Right renal pelvis (tissue), 4 donors: Measurements from ENCODE around the gene E2F1. TPM values are rescaled to one million over a fixed set of nuclear protein-coding genes. Genes with fewer than 3 reads are reported as not detected.
"Not testable (repeated sequence)": the region's sequence is repeated elsewhere in the genome, so short reads cannot be mapped to it uniquely, and the experiment has no call there.

Source experiments
- DNase-seq, 4 donors: peaks; one replicate each; pipeline ENCODE4 v3.0.0-alpha.2; 2013; ENCODE audit warnings: low read depth in 4 of 4, low spot score in 3 of 4, missing footprints in 1 of 4
- polyA plus RNA-seq, 4 donors: library from polyadenylated mRNA; unstranded; fragments of 120-200 nt; gene quantifications; one replicate each; pipeline ENCODE4 v1.2.1, GENCODE V29; 2013; ENCODE audit not compliant: insufficient read length in 4 of 4

E2F1 gene
- polyA plus RNA-seq, 4 donors: 10.8 to 12.7 (median 12.1) TPM

DNA sequence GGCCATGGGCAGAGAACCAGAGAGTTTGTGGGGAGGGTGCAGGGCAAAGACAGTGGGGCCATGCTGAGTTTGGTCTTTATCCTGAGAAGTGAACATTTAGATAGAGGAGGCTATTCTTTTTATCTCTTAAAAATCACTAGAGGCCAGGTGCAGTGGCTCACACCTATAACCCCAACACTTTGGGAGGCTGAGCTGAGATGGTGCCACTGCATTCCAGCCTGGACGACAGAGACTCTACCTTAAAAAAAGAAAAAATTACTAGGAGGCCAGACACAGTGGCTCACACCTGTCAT is 25.2 kb upstream of the E2F1 start:
- no peak for DNase-seq

DNA sequence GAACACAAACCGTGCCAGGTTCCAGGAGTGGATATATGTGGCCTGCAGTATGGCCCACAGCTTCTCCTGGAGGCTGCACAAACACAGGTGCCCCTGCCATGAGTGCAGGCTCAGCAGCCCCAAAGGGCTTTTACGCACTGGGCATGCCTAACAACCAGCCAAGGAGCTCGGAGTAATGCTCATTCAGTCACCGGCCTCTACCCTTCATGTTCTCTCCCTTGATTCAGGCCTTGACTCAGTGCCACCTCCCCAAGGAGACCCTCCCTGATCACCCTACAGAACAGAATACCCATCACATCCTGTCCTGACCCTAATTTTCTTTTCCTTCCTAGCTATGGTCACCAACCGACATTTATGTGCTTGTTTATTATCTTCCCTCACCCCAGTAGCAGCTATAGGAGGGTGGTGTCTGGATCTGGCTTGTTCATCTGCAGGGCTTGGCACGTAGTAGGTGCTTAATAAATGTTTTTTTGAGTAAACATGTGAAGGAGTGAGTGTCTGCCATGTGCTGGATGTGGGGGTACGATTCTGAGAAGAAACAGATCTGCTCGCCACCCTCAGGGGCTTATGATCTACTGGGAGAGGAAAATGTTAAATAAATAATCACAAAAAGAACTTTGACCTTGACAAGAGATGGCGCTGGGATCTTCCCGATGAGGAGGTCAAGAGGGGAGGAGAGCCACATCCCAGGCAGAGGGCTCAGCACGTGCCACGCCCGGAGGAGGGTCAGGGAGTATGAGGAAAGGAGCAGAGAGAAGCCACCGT is 24.7 kb upstream of the E2F1 start:
- no peak for DNase-seq

DNA sequence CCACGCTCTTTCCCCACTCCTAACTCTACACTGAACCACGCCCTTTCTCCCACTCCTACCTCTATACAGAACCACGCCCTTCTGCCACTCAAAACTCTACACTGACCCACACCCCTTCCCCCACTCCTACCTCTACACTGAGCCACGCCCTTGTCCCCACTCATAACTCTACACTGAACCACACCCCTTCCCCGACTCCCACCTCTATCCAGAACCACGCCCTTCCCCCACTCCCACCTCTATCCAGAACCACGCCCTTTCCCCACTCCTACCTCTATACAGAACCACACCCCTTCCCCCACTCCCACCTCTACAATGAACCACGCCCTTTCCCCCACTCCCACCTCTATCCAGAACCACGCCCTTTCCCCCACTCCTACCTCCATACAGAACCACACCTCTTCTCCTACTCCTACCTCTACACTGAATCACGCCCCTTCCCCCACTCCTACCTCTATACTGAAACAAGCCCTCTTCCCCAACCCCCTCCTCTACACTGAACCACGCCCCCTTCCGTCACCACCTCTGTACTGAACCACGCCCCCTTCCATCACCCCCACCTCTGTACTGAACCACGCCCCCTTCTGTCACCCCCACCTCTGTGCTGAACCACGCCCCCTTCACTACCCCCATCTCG is 23.8 kb upstream of the E2F1 start:
- no peak for DNase-seq

DNA sequence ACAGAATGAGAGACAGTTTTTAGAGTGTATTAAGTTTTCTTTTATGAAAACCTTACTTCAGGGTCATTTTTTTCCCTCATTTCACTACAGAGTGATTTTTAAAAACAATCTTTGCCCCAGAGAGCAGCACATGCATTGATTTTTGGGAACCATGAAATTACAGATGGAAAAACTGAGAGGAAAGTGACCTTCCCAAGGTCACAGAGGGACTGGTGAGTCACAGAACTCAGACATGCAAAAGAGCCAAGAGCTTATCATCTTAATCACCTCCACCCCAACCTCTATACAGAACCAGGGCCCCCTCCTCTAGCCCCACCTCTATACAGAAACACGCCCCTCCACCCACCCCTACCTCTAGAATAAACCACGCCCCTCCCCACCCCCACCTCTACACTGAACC is 23.2 kb upstream of the E2F1 start:
- DNase-seq: no peak

DNA sequence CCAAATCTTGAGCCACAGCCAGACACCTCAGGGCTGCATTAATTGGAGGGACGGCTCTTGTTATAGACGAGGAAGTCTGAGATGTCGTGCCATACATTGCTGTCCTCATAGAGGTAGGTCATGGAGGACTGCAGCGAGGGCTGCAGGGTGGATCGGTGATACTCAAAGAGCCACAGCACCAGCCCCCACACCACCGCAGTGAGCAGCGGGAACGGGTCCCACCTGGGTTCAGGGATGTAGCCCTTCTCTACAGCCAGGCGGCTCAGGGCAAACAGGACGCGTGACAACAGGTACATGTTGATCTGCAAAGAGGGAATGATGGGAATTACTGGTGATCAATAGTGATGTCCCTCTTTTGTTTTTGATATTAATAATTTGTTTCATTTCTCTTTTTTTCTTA is 21.5 kb upstream of the E2F1 start:
- DNase-seq: no peak

DNA sequence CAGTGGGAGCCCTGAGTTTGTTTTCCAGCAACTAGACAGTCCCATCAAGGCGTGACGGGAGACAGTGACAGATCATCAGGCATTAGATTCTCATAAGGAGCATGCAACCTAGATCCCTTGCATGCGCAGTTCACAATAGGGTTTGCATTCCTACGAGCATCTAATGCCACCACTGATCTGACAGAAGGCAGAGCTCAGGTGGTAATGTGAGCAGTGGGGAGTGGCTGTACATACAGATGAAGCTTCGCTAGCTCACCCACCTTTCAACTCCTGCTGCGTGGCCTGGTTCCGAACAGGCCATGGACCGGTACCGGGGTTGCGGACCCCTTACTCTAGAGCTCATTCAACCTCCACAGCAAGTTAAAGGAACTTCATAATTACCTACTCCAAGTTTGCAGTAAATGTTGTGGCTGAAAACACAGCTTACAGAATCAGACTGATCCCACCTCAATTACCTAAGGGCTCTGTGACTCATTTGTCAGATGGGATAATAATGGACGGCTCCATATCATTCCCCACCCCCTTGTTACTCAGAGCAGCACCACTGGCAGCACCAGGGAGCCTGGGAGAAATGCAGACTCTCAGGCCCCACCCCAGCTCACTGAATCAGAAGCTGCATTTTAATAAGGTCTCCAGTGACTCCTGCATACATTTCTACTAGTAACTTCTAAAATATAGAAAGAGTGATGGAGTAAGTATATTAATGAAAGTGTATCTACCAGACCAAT is 18.2 kb upstream of the E2F1 start:
- no peak for DNase-seq

DNA sequence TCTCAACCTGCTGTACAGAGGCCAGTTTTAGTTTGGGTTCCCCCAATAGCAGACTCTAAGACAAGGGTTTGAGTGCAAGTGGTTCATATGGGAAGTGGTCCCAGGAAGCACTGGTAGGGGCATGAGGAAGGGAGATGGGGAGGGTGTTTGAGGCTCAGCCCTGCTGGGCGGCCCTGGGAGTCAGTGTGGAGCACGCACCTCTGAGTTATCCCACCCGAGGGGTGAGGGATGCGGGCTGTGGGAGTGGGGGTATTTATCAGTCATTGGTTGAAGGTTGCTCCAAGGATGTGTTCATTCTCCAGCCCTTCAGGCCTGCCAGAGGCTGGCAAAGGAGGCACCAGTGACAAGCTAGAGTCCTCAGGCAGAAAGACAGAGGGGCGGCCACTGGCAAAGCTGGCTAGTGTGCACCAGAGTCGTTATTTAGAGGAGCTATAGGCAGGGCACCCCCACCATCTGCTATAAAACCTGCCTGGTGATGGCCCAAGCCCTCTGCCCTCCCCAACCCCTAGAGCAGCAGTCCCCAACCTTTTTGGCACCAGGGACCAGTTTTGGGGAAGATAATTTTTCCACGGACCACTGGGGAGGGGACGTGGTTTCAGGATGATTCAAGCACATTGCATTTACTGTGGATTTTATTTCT is 17.4 kb upstream of the E2F1 start:
- DNase-seq: no peak

DNA sequence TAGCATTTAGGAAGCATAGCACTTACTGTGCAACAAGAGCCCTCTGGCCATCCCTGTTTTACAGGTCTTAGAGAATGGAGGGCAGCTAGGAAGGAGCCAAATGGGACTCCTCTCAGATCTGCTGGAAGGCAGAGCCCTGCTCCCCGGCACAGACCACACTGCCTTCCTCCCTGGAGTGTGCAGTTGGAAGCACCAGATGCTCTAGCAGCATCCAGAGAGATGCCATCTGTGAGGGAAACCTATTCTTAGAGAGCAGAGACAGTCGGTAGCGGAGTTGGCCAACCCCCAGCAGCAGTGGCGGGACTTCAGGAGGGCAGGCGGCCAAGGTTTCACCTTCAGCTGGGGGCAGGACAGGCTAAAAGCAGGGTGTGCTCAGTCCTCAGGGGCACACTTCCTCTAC is 16.7 kb upstream of the E2F1 start:
- DNase-seq: no peak

DNA sequence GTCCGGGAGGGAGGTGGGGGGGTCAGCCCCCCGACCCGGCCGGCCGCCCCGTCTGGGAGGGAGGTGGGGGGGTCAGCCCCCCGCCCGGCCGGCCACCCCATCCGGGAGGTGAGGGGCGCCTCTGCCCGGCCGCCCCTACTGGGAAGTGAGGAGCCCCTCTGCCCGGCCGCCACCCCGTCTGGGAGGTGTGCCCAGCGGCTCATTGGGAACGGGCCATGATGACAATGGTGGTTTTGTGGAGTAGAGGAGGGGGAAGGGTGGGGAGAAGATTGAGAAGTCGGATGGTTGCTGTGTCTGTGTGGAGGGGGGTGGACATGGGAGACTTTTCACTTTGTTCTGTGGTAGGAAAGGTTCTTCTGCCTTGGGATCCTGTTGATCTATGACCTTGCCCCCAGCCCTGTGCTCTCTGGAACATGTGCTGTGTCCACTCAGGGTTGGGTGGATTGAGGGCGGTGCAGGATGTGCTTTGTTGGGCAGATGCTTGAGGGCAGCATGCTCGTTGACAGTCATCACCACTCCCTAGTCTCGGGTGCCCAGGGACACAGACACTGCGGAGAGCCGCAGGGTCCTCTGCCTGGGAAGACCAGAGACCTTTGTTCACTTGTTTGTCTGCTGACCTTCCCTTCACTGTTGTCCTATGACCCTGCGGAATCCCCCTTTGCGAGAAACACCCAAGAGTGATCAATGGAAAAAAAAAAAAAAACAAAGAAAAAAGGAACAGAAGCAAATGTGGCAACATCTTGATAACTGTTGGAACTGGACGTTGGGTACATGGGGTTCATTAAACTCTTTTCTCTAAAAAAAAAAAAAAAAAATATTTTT is 15.7 kb upstream of the E2F1 start:
- DNase-seq: no peak

DNA sequence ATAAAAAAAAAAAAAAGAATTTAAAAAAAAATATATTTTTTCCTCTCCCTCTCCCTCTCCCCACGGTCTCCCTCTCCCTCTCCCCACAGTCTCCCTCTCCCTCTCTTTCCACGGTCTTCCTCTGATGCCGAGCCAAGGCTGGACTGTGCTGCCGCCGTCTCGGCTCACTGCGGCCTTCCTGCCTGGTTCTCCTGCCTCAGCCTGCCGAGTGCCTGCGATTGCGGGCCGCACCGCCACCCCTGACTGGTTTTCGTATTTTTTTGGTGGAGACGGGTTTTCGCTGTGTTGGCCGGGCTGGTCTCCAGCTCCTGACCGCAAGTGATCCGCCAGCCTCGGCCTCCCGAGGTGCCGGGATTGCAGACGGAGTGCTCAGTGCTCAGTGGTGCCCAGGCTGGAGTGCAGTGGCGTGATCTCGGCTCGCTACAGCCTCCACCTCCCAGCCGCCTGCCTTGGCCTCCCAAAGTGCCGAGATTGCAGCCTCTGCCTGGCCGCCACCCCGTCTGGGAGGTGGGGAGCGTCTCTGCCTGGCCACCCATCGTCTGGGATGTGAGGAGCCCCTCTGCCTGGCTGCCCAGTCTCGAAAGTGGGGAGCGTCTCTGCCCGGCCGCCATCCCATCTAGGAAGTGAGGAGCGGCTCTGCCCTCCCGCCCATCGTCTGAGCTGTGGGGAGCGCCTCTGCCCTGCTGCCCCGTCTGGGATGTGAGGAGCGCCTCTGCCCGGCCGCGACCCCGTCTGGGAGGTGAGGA is 14.7 kb upstream of the E2F1 start:
- not testable (repeated sequence) for DNase-seq

DNA sequence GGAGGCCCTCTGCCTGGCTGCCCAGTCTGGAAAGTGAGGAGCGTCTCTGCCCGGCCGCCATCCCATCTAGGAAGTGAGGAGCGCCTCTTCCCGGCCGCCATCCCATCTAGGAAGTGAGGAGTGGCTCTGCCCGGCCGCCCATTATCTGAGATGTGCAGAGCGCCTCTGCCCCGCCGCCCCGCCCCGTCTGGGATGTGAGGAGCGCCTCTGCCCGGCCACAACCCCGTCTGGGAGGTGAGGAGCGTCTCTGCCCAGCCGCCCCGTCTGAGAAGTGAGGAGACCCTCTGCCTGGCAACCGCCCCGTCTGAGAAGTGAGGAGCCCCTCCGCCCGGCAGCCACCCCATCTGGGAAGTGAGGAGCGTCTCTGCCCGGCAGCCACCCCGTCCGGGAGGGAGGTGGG is 12.8 kb upstream of the E2F1 start:
- DNase-seq: not testable (repeated sequence)

DNA sequence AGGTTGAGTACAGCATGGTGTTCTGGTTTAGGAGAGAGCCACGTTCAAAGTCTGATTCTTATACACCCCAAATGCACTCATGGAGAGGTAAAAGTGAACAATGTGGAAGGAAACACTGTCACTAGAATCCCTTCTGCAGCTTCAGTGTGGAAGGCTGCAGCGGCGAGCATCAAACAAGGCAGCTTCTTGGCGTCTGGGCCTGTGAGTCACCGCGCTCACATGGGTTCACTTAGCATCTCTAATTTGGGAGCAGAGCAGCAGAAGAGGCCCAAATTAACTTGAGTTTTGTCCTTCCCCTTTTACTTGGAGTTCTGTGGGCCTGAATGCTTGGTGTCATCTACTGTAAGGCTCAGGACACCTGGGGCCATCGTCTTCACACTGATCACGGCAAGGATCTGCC is 10.9 kb upstream of the E2F1 start:
- DNase-seq: no peak

DNA sequence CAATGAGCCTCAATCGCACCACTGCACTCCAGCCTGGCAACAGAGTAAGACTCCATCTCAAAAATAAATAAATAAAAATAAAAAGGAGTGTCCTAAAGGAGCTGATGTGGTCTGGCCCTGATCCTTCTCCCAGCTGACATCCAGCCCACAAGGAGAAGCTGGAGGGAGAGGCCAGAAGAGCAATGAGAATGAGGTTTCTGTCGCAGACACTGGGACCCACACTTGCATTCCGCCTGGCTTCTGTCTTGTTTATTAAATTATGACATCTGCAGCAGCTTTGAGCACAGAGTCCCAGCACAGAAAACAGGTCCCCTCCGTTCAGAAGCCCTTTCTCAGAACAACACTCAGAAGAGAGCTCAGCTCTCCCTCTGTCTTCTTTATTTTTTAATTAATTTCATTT is 10.3 kb upstream of the E2F1 start:
- DNase-seq: no peak

DNA sequence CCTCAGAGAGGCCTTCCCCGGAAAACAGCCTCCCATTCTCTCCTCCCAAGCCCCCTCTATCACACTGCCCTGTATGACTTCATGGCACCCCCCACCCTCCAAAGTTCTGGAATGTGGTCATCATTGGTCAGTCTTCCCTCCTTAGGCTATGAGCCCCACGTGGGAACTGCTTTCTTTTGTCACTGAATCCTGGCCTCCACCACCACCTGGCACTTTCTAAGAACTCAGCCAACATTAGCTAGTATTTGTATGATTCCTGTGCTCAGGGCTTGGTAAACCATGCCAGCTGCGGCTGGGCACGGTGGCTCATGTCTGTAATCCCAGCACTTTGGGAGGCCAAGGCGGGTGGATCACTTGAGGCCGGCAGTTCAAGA is 8.4 kb upstream of the E2F1 start:
- DNase-seq: no peak

DNA sequence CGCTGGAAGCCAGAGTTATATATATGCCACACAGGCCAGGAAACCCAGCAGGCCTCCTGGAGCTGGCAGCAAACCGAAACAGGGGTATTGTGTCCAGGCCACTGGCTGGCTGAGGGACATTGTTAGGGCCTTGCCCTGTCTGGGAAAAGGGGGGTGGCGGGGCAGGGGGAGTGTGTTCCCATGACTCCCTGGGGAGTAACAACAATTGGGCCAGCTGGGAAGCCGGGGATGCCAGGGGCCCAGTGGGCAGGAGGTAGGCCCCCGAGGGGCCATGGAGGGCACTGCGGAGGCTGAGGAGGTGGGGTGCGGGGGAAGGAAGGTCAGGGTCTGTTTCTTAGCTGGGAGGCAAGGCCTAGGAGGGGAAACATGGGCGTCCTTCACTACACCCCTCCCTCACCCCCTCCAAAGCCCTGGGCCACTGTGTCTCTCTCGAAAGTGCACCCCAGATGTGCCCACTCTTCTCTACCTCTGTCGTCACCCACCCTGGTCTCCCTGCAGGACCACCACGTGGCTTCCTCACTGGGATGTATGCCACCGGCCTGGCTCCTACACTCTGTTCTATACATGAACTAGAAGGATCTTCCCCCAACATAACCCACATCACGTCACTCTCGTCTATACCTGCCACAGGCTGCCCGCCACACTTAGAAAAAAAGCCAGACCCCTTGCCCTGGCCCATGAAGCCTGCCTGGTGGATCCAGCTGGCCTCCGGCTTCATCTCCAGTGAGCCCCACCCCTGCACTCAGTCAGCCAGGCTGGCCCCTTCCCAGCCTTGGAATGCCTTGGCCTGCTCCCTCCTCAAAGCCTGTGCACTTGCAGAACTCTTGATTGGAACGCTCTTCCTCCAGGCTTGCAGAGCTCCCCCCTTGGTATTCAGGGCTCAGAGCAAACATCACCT is 7.8 kb upstream of the E2F1 start:
- no peak for DNase-seq

DNA sequence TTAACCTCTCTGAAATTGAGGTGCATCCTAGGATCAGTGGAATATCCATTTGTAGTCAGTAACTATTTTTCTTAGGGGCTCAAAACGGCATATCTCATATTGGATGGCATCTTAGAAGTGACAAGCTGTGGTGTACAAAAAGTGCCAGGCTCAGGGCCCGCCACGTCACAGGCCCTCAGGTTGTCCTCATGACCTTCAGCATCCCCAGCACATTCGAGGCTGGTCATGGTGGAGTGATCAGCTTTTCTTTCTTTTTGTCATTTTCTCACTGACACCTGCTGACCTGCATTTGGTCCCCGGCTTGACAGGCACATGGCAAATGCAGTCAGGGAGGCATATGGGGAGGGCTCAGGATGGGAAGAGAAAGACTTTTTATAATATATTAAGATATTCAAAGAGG is 7.1 kb upstream of the E2F1 start:
- DNase-seq: no peak

DNA sequence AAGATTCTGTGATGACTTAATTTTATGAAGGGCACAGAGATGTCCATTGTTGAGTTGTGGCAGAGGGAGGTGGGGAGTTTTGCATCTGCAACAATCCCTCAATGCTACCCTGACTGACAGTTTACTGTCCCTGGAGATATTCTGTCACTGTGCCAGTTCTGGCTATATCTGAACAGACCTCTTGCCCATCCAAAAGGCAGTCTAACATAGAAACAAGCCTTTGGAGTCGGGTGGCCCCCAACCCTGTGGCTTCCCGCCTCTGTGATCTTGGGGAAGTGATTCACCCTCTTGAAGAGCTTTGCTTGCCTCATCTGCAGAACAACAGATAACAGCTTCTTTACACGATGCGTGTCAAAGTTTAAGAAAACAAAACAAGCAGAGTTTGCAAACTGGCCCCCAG is 3.8 kb upstream of the E2F1 start:
- DNase-seq: no peak

DNA sequence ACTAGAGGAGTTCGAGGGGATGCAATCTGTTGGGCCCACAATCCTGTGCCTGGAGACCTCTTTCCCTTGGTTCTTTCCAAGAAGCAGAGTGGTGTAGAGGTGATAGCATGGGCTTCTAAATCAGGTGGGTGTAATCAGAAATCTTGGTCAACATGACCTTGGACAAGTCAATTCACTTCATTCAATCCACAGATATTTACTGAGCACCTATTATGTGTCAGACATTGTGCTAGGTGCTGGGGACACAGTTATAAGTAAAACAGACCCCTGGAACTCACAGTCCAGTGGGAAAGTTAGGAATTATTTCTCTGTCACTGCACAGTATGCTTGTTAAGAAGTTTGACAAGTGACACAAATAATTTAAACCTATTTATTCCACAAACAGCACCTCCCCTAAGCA is 3.3 kb upstream of the E2F1 start:
- no peak for DNase-seq

DNA sequence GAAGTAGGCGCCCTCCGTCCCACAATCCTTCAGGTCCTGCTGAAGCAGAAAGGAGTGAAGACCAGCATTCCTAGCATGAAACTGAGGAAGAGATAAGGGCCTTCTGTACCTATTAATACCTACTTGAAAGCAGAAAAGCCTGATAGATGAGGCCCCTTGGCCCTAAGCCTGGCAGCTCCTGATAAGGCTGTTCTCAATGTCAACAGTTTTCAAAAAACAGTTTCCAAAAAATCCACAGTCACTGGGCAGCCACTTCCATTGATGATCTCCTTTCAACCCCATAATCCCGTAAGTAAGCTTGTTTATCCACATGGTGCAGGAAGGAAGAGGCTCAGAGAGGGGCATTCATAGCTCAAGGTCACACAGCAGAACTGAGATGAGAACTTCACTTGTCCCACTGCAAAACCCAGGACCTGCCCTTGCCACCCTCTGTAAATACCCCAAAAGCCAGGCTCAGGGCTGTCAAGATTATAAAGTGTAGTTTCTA is 2.8 kb upstream of the E2F1 start:
- DNase-seq: no peak
